T-cell (primary cell): Measurements from ENCODE around the gene DCC. TPM values are rescaled to one million over a fixed set of nuclear protein-coding genes. Genes with fewer than 3 reads are reported as not detected.

Experiments used
- ATAC-seq, 4 experiments: fragments of 200-7000 bp in 3 of 4; fragments of 150-1000 bp in 1 of 4; cut with Tn5 transposase; replicated peaks in 1 of 4; 1 replicate in 3 of 4; 2 replicates in 1 of 4; pipeline ENCODE4 v1.10.0; 2021; ENCODE audit warnings: moderate library complexity in 3 of 4, mild to moderate bottlenecking in 2 of 4, moderate number of reproducible peaks in 1 of 4
- CTCF ChIA-PET, 2 donors: fragments of 300-600 bp; sonication (Branson Sonifier 250); formaldehyde crosslinking; loops; one replicate each; lab custom pipeline; 2022; ENCODE audit warnings: antibody characterized with exemption in 2 of 2; lab: Charles Lee
- POLR2A ChIA-PET, 2 donors: fragments of 300-600 bp; sonication (Branson Sonifier 250); formaldehyde crosslinking; loops; one replicate each; lab custom pipeline; 2022; ENCODE audit warnings: antibody characterized with exemption in 2 of 2; lab: Charles Lee
- DNase-seq, 35 experiments: peaks; one replicate each; pipeline versions ENCODE4 v3.0.0 to v3.0.0-alpha.2; 2013 to 2023
- H3K27ac ChIP-seq: one replicate; pipeline ENCODE4 v1.5.1; 2013; ENCODE audit warnings: low read length
- H3K27me3 ChIP-seq, 2 experiments: replicated peaks in 1 of 2; 1 replicate in 1 of 2; 2 replicates in 1 of 2; pipeline versions ENCODE4 v1.6.1 to v1.7.0; 2013; ENCODE audit warnings: low read length in 1 of 2, mixed read lengths in 1 of 2; ENCODE audit not compliant: control insufficient read depth in 2 of 2, insufficient read depth in 2 of 2; ENCODE audit errors: extremely low read depth in 1 of 2
- H3K36me3 ChIP-seq, 2 donors: 1 replicate in 1 of 2; 2 replicates in 1 of 2; pipeline versions ENCODE4 v1.6.1 to v1.7.0; 2013; ENCODE audit warnings: low read length in 1 of 2; ENCODE audit not compliant: control insufficient read depth in 2 of 2, insufficient read depth in 1 of 2; ENCODE audit errors: extremely low read depth in 1 of 2
- H3K4me1 ChIP-seq, 2 experiments: 1 replicate in 1 of 2; 2 replicates in 1 of 2; pipeline versions ENCODE4 v1.6.1 to v1.7.0; 2013; ENCODE audit warnings: low read length in 2 of 2, mixed read lengths in 1 of 2; ENCODE audit not compliant: insufficient read depth in 2 of 2, control insufficient read depth in 1 of 2; ENCODE audit errors: extremely low read depth in 1 of 2
- H3K4me3 ChIP-seq, 2 donors: 1 replicate in 1 of 2; 2 replicates in 1 of 2; pipeline versions ENCODE4 v1.5.1 to v1.7.0; 2013; ENCODE audit warnings: mild to moderate bottlenecking in 2 of 2, low read length in 1 of 2, moderate library complexity in 1 of 2; ENCODE audit not compliant: control insufficient read depth in 1 of 2; ENCODE audit errors: extremely low read depth in 1 of 2
- H3K9me3 ChIP-seq: 2 replicates; pipeline ENCODE4 v1.7.0; 2013
- H3K27ac Mint-ChIP-seq, 2 donors: one replicate each; pipeline ENCODE4 v1.8.0; 2020 to 2021; ENCODE audit warnings: mild to moderate bottlenecking in 2 of 2, mixed read lengths in 2 of 2
- H3K27me3 Mint-ChIP-seq, 2 donors: one replicate each; pipeline ENCODE4 v1.8.0; 2021 to 2022; ENCODE audit warnings: mixed read lengths in 2 of 2
- H3K36me3 Mint-ChIP-seq: one replicate; pipeline ENCODE4 v1.8.0; 2021; ENCODE audit warnings: mixed read lengths
- H3K4me1 Mint-ChIP-seq, 3 donors: one replicate each; pipeline ENCODE4 v1.8.0; 2020 to 2022; ENCODE audit warnings: mixed read lengths in 3 of 3, mild to moderate bottlenecking in 1 of 3
- H3K4me3 Mint-ChIP-seq, 3 donors: one replicate each; pipeline ENCODE4 v1.8.0; 2020 to 2022; ENCODE audit warnings: mild to moderate bottlenecking in 3 of 3, mixed read lengths in 3 of 3, moderate library complexity in 3 of 3
- H3K9me3 Mint-ChIP-seq, 3 donors: one replicate each; pipeline ENCODE4 v1.8.0; 2020 to 2022; ENCODE audit warnings: mixed read lengths in 3 of 3
- WGBS: methylation state at CpG from one replicate; pipeline ENCODE4 v1.1.5; 2013; ENCODE audit warnings: missing lambda C conversion rate; ENCODE audit not compliant: insufficient coverage; 5-methylcytosine and 5-hydroxymethylcytosine counted together
- total RNA-seq, 35 experiments: library from RNA in 6 of 35; stranded (reverse) in 6 of 35; fragments of 120-200 nt in 1 of 35; gene quantifications; one replicate each; pipeline versions ENCODE4 v1.2.1 to v1.2.4 and lab custom pipeline; 2013 to 2026

Gene DCC
- total RNA-seq, 5 donors from 2014 or later (not counting 1 experiment from before 2014, with no cell fraction given) = not detected

DNA sequence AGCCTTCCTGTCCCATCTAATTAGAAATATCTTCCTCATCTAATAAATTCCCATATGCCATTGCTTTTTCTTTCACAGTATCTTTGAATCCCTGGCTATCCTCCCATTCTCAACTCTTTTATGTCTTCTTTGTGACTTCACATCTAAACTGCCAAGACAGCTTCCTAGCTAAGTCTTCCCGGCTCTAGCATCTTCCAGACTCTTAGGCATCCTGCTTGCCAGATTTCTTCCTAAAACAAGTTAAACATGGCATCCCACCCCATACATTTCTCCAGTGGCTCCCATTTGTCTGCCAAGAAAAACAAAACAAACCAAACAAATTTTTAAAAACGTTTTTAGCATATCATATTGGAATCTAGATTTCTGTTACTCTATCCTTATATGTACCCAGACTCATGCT lies 1132.5 kb downstream of the DCC start:
- POLR2A ChIA-PET = no interaction called here
- CTCF ChIA-PET = no interaction called here
- DNase-seq = no peak
- no peak for ATAC-seq
- no peaks in the 10 kb centered on the region for H3K9me3 ChIP-seq
- no peaks in the 10 kb centered on the region for H3K36me3 Mint-ChIP-seq
- H3K4me3 Mint-ChIP-seq = no peak overlapping the region
- no peak overlapping the region for H3K4me3 ChIP-seq
- H3K9me3 Mint-ChIP-seq = peaks cover 9 to 21% (median 14%) of the 10 kb centered on the region in 3 donors
- H3K27ac ChIP-seq = no peak overlapping the region
- no peaks in the 10 kb centered on the region for H3K27me3 Mint-ChIP-seq
- 42% methylated on average over 2 of the region's 2 CpGs for WGBS
- H3K4me1 Mint-ChIP-seq = no peaks in the 10 kb centered on the region
- H3K27ac Mint-ChIP-seq = no peak overlapping the region
- H3K27me3 ChIP-seq = no peaks in the 10 kb centered on the region
- H3K36me3 ChIP-seq = no peaks in the 10 kb centered on the region
- H3K4me1 ChIP-seq = no peaks in the 10 kb centered on the region

DNA sequence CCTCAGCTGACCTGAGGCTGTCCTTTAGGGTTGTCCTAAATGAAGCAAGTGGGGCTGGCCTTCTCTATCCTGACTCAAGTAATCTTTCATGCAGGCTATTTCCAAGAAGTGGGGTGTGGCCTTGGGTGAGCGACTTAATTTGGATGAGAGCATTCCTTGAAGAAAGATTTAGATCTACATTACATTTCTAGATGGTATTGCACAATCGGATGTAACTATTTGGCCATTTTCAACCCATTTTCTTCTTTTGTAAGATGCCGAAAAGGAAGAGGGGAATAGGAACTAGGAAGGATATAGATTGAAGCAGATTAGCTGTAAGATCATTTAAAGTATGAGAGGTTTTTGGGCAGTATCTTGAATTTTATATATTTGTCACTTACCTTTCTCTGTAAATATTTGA lies 1138.2 kb downstream of the DCC start:
- Histone ChIP-seq H3K27me3 (no peaks in the 10 kb centered on the region), H3K9me3 (no peaks in the 10 kb centered on the region), H3K36me3 (no peaks in the 10 kb centered on the region), H3K4me1 (no peaks in the 10 kb centered on the region), H3K4me3 (no peak overlapping the region), H3K27ac (no peak overlapping the region)
- POLR2A ChIA-PET = no interaction called here
- H3K4me3 Mint-ChIP-seq = no peak overlapping the region
- CTCF ChIA-PET = no interaction called here
- H3K27ac Mint-ChIP-seq = no peak overlapping the region
- H3K36me3 Mint-ChIP-seq = no peaks in the 10 kb centered on the region
- DNase-seq (no peak), ATAC-seq (no peak)
- H3K4me1 Mint-ChIP-seq = no peaks in the 10 kb centered on the region
- WGBS = no CpG with 5 or more reads among the region's 3 CpGs
- peaks cover 10 to 11% (median 10%) of the 10 kb centered on the region in 3 donors for H3K9me3 Mint-ChIP-seq
- no peaks in the 10 kb centered on the region for H3K27me3 Mint-ChIP-seq

DNA sequence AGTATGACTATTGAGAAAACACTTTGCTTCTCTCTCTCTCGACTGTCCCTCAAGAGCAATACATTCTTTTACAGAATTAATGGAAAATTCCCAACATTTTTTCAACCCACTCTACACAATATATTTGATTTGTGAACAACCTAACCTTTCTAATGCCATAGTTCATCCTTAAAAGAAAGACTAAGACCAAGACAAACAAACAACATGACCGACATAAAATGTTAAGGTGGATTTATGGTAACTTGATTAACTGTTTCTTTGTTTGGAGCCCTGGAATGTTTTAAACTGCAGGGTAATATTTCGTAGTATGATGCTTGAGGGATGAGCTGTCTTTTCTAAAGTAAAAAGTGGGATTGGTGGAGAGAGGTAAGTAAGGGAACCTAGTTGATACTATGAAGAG lies 1146.3 kb downstream of the DCC start:
- WGBS = 40% methylated on average over 1 of the region's 3 CpGs
- ATAC-seq (no peak), DNase-seq (no peak)
- Histone ChIP-seq H3K4me1 (no peaks in the 10 kb centered on the region), H3K27me3 (no peaks in the 10 kb centered on the region), H3K36me3 (no peaks in the 10 kb centered on the region), H3K4me3 (no peak overlapping the region), H3K27ac (no peak overlapping the region), H3K9me3 (no peaks in the 10 kb centered on the region)
- Mint-ChIP-seq H3K4me3 (no peak overlapping the region), H3K27ac (no peak overlapping the region), H3K27me3 (no peaks in the 10 kb centered on the region), H3K36me3 (no peaks in the 10 kb centered on the region), H3K9me3 (peaks cover 0 to 2% (median 0%) of the 10 kb centered on the region in 3 donors), H3K4me1 (no peaks in the 10 kb centered on the region)
- ChIA-PET CTCF (no interaction called here), POLR2A (no interaction called here)

DNA sequence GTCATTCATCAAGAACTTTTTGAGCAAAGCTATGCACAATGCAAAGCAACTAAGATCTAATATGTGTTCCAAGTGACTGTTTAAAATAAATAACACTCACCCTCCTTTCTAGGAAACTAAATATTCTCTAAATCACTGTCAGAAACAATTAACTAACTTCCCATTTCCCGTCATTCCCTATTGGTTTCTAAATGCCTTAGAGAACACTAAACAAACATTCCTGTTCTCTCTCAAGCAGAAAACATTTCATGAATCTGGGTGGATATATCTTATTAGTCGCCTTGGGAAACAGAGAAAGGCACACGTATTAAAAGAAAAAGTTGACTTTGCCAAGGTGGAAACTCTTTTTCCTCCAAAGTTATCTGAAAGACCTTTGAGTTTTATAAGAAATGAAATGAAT lies 1149.3 kb downstream of the DCC start:
- POLR2A ChIA-PET = no interaction called here
- no peaks in the 10 kb centered on the region for H3K9me3 ChIP-seq
- no peak overlapping the region for H3K4me3 ChIP-seq
- DNase-seq (no peak), ATAC-seq (no peak)
- H3K27ac Mint-ChIP-seq = no peak overlapping the region
- H3K27me3 ChIP-seq = no peaks in the 10 kb centered on the region
- no peaks in the 10 kb centered on the region for H3K4me1 Mint-ChIP-seq
- H3K36me3 Mint-ChIP-seq = no peaks in the 10 kb centered on the region
- H3K4me1 ChIP-seq = no peaks in the 10 kb centered on the region
- H3K36me3 ChIP-seq = no peaks in the 10 kb centered on the region
- no CpG with 5 or more reads among the region's 3 CpGs for WGBS
- H3K27me3 Mint-ChIP-seq = no peaks in the 10 kb centered on the region
- no peak overlapping the region for H3K27ac ChIP-seq
- no peak overlapping the region for H3K4me3 Mint-ChIP-seq
- CTCF ChIA-PET = interaction anchor here in 1 of 2 donors (0.5 kb wide), 1 partner anchor 505 kb away, joined by 4 read pairs; no protein-coding TSS in a partner anchor
- peaks cover 5 to 15% (median 7%) of the 10 kb centered on the region in 3 donors for H3K9me3 Mint-ChIP-seq

DNA sequence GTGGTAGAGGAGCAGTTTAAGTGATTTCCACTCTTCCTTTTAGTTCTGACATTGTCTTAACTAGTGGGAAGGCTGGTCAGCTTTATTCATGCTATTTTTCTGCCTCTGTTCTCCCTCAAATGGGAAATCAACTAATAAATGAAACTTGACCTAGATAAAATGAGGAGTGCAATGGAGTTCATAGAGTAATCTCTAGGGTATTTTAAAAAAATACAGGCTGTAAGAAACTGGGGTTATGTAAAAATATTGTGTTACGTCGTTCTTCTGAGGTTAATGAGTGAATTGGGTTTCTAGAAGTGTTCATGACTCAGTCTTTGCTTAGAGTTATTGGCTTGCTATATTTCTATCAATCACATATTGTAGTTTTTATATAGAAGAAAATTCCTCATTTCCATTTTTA lies 1150.0 kb downstream of the DCC start:
- Mint-ChIP-seq H3K4me1 (no peaks in the 10 kb centered on the region), H3K27ac (no peak overlapping the region)
- no CpG with 5 or more reads among the region's 2 CpGs for WGBS

DNA sequence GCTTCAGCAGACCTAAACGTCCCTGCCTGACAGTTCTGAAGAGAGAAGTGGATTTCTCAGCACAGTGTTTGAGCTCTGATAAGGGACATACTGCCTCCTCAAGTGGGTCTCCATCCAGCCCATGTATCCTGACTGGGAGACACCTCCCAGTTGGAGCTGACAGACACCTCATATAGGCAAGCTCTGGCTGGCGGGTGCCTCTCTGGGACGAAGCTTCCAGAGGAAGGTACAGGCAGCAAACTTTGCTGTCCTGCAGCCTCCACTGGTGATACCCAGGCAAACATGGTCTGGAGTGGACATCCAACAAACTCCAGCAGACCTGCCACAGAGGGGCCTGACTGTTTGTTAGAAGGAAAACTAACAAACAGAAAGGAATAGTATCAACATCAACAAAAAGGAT lies 1156.0 kb downstream of the DCC start:
- H3K36me3 Mint-ChIP-seq = no peaks in the 10 kb centered on the region
- DNase-seq = no peak
- no peaks in the 10 kb centered on the region for H3K4me1 Mint-ChIP-seq
- H3K27ac ChIP-seq = no peak overlapping the region
- no peak overlapping the region for H3K27ac Mint-ChIP-seq
- H3K9me3 ChIP-seq = no peaks in the 10 kb centered on the region
- H3K36me3 ChIP-seq = no peaks in the 10 kb centered on the region
- peaks cover 11 to 24% (median 12%) of the 10 kb centered on the region in 3 donors for H3K9me3 Mint-ChIP-seq
- no peak overlapping the region for H3K4me3 Mint-ChIP-seq
- H3K27me3 Mint-ChIP-seq = no peaks in the 10 kb centered on the region
- no peaks in the 10 kb centered on the region for H3K27me3 ChIP-seq
- no peak for ATAC-seq
- POLR2A ChIA-PET = interaction anchor here in 1 of 2 donors (0.6 kb wide), 1 partner anchor 16 kb away, joined by 3 read pairs; no protein-coding TSS in a partner anchor
- no peak overlapping the region for H3K4me3 ChIP-seq
- no peaks in the 10 kb centered on the region for H3K4me1 ChIP-seq
- 72% methylated on average over 3 of the region's 3 CpGs for WGBS
- CTCF ChIA-PET = no interaction called here

More for the DNA sequence above, 1150.0 kb downstream of the DCC start:
- ChIA-PET CTCF (interaction anchor here in 1 of 2 donors (0.5 kb wide), 1 partner anchor 506 kb away, joined by 4 read pairs; no protein-coding TSS in a partner anchor), POLR2A (no interaction called here)
- ATAC-seq (no peak), DNase-seq (no peak)
- H3K27ac ChIP-seq = no peak overlapping the region
- H3K4me1 ChIP-seq = no peaks in the 10 kb centered on the region
- H3K27me3 ChIP-seq = no peaks in the 10 kb centered on the region
- H3K36me3 ChIP-seq = no peaks in the 10 kb centered on the region
- Mint-ChIP-seq H3K4me3 (no peak overlapping the region), H3K36me3 (no peaks in the 10 kb centered on the region), H3K9me3 (peaks cover 9 to 19% (median 9%) of the 10 kb centered on the region in 3 donors), H3K27me3 (no peaks in the 10 kb centered on the region)
- H3K9me3 ChIP-seq = no peaks in the 10 kb centered on the region
- H3K4me3 ChIP-seq = no peak overlapping the region
